Choroid plexus epithelial cell (primary cell): Measurements from ENCODE around the gene SYTL3.
"Not testable (repeated sequence)": the region's sequence is repeated elsewhere in the genome, so short reads cannot be mapped to it uniquely, and the experiment has no call there.

Experiments
- DNase-seq: peaks from one replicate; pipeline ENCODE4 v3.0.0-alpha.2; 2010; ENCODE audit warnings: low read depth
- H3K4me3 ChIP-seq: 2 replicates; pipeline ENCODE4 v1.5.1; 2011; ENCODE audit warnings: low read depth, mild to moderate bottlenecking, control low read depth, low read length, moderate library complexity
- CTCF ChIP-seq: conservative IDR thresholded peaks from 2 replicates; pipeline ENCODE4 v1.5.1; 2011; ENCODE audit warnings: low read depth, mild to moderate bottlenecking, control low read depth, inconsistent platforms, low read length, moderate library complexity

SYTL3 gene

GRCh38 chr6:158631678-158632537 is 17.9 kb upstream of the SYTL3 start:
- DNase-seq: peak; percentile 93
- H3K4me3 ChIP-seq: no peak overlapping the region

GRCh38 chr6:158632538-158633119 is 17.2 kb upstream of the SYTL3 start:
- H3K4me3 ChIP-seq, DNase-seq: not testable (repeated sequence)

More at GRCh38 chr6:158631678-158632537, 17.9 kb upstream of the SYTL3 start:
- TF ChIP-seq CTCF: no peak

- DNase-seq: no peak
These were observed 16.7 kb upstream of the SYTL3 start for GRCh38 chr6:158633127-158633526.

GRCh38 chr6:158634695-158635426 is 15.0 kb upstream of the SYTL3 start:
- TF ChIP-seq CTCF: no peak
- H3K4me3 ChIP-seq: no peak overlapping the region
- no peak for DNase-seq

More at GRCh38 chr6:158633127-158633526, 16.7 kb upstream of the SYTL3 start:
- no peak overlapping the region for H3K4me3 ChIP-seq
- no peak for TF ChIP-seq CTCF

- H3K4me3 ChIP-seq: no peak overlapping the region
- DNase-seq: no peak
- no peak for TF ChIP-seq CTCF
These were observed 14.3 kb upstream of the SYTL3 start for GRCh38 chr6:158635427-158636073.

- no peak for TF ChIP-seq CTCF
- no peak for DNase-seq
- H3K4me3 ChIP-seq: no peak overlapping the region
These were observed 13.1 kb upstream of the SYTL3 start for GRCh38 chr6:158636778-158637177.

GRCh38 chr6:158638324-158638854 is 11.5 kb upstream of the SYTL3 start:
- no peak for TF ChIP-seq CTCF
- H3K4me3 ChIP-seq: no peak overlapping the region
- DNase-seq: peak; percentile 53
